MG63 (cell line): ENCODE data around the gene EPHB2. TPM values are rescaled to one million over a fixed set of nuclear protein-coding genes. Genes with fewer than 3 reads are reported as not detected.
"Not testable (repeated sequence)": the region's sequence is repeated elsewhere in the genome, so short reads cannot be mapped to it uniquely, and the experiment has no call there.

ENCODE experiments used
- DNase-seq: peaks from one replicate; pipeline ENCODE4 v3.0.0-alpha.2; 2020
- H3K27me3 ChIP-seq: fragments of 250-450 bp; sonication (Bioruptor Pico); 2 replicates; pipeline ENCODE4 v1.5.1; 2020; ENCODE audit warnings: mild to moderate bottlenecking, moderate library complexity
- H3K36me3 ChIP-seq: fragments of 250-450 bp; sonication (Bioruptor Pico); 2 replicates; pipeline ENCODE4 v1.5.1; 2020; ENCODE audit warnings: mild to moderate bottlenecking, moderate library complexity
- H3K4me3 ChIP-seq: fragments of 250-450 bp; sonication (Bioruptor Pico); 2 replicates; pipeline ENCODE4 v1.5.1; 2020; ENCODE audit warnings: mild to moderate bottlenecking, moderate library complexity
- H3K9me3 ChIP-seq: fragments of 250-450 bp; sonication (Bioruptor Pico); 2 replicates; pipeline ENCODE4 v1.5.1; 2020; ENCODE audit warnings: mild to moderate bottlenecking, moderate library complexity
- total RNA-seq: library from RNA; depleted of rRNA; stranded (reverse); fragments of >200 nt; shearing (Covaris generic); gene quantifications from 2 replicates; pipeline ENCODE4 v1.2.3, GENCODE V29; 2014; ENCODE audit warnings: low replicate concordance

EPHB2 gene
- total RNA-seq, 1 experiment from 2014 or later: 19.6 TPM

- no peak for DNase-seq
- H3K36me3 ChIP-seq: no peaks in the 10 kb centered on the region
- no peaks in the 10 kb centered on the region for H3K9me3 ChIP-seq
- H3K4me3 ChIP-seq: no peak overlapping the region
- H3K27me3 ChIP-seq: no peaks in the 10 kb centered on the region
These were observed 27.1 kb upstream of the EPHB2 start for GRCh38 chr1:22683547-22683946.

GRCh38 chr1:22685591-22686059 lies 25.0 kb upstream of the EPHB2 start:
- Histone ChIP-seq H3K9me3 (no peaks in the 10 kb centered on the region), H3K4me3 (no peak overlapping the region), H3K27me3 (no peaks in the 10 kb centered on the region), H3K36me3 (no peaks in the 10 kb centered on the region)
- no peak for DNase-seq

- no peak for DNase-seq
- H3K36me3 ChIP-seq: no peaks in the 10 kb centered on the region
- no peak overlapping the region for H3K4me3 ChIP-seq
- no peaks in the 10 kb centered on the region for H3K9me3 ChIP-seq
- no peaks in the 10 kb centered on the region for H3K27me3 ChIP-seq
These were observed 23.4 kb upstream of the EPHB2 start for GRCh38 chr1:22687191-22687590.

- no peaks in the 10 kb centered on the region for H3K9me3 ChIP-seq
- no peaks in the 10 kb centered on the region for H3K27me3 ChIP-seq
- no peak overlapping the region for H3K4me3 ChIP-seq
- no peak for DNase-seq
- no peaks in the 10 kb centered on the region for H3K36me3 ChIP-seq
These were observed 22.2 kb upstream of the EPHB2 start for GRCh38 chr1:22688466-22688865.

- Histone ChIP-seq H3K36me3 (no peaks in the 10 kb centered on the region), H3K9me3 (no peaks in the 10 kb centered on the region), H3K4me3 (no peak overlapping the region), H3K27me3 (no peaks in the 10 kb centered on the region)
- DNase-seq: peak; percentile 84
These were observed 21.1 kb upstream of the EPHB2 start for GRCh38 chr1:22689505-22689904.

- no peaks in the 10 kb centered on the region for H3K9me3 ChIP-seq
- H3K27me3 ChIP-seq: no peaks in the 10 kb centered on the region
- H3K36me3 ChIP-seq: no peaks in the 10 kb centered on the region
- H3K4me3 ChIP-seq: no peak overlapping the region
- DNase-seq: no peak
These were observed 19.4 kb upstream of the EPHB2 start for GRCh38 chr1:22691031-22691753.

GRCh38 chr1:22694172-22694571 lies 16.5 kb upstream of the EPHB2 start:
- Histone ChIP-seq H3K4me3 (no peak overlapping the region), H3K36me3 (no peaks in the 10 kb centered on the region), H3K9me3 (no peaks in the 10 kb centered on the region), H3K27me3 (no peaks in the 10 kb centered on the region)
- no peak for DNase-seq

- H3K36me3 ChIP-seq: no peaks in the 10 kb centered on the region
- no peaks in the 10 kb centered on the region for H3K9me3 ChIP-seq
- no peak for DNase-seq
- no peaks in the 10 kb centered on the region for H3K27me3 ChIP-seq
- H3K4me3 ChIP-seq: no peak overlapping the region
These were observed 14.0 kb upstream of the EPHB2 start for GRCh38 chr1:22696610-22697009.

- no peaks in the 10 kb centered on the region for H3K9me3 ChIP-seq
- no peaks in the 10 kb centered on the region for H3K36me3 ChIP-seq
These were observed 12.7 kb upstream of the EPHB2 start for GRCh38 chr1:22697980-22698379.

GRCh38 chr1:22699681-22700520 lies 10.7 kb upstream of the EPHB2 start:
- DNase-seq: no peak
- Histone ChIP-seq H3K4me3 (no peak overlapping the region), H3K9me3 (no peaks in the 10 kb centered on the region), H3K27me3 (no peaks in the 10 kb centered on the region), H3K36me3 (no peaks in the 10 kb centered on the region)

More at GRCh38 chr1:22697980-22698379, 12.7 kb upstream of the EPHB2 start:
- Histone ChIP-seq H3K4me3 (no peak overlapping the region), H3K27me3 (no peaks in the 10 kb centered on the region)
- no peak for DNase-seq

- Histone ChIP-seq H3K27me3 (no peaks in the 10 kb centered on the region), H3K4me3 (no peak overlapping the region), H3K36me3 (no peaks in the 10 kb centered on the region), H3K9me3 (no peaks in the 10 kb centered on the region)
- no peak for DNase-seq
These were observed 8.1 kb upstream of the EPHB2 start for GRCh38 chr1:22702296-22703085.

GRCh38 chr1:22704440-22705067 lies 6.1 kb upstream of the EPHB2 start:
- Histone ChIP-seq H3K4me3 (no peak overlapping the region), H3K27me3 (no peaks in the 10 kb centered on the region), H3K9me3 (no peaks in the 10 kb centered on the region), H3K36me3 (no peaks in the 10 kb centered on the region)
- DNase-seq: peak; percentile 83

GRCh38 chr1:22705586-22705985 lies 5.1 kb upstream of the EPHB2 start:
- no peaks in the 10 kb centered on the region for H3K9me3 ChIP-seq
- H3K4me3 ChIP-seq: no peak overlapping the region
- H3K36me3 ChIP-seq: no peaks in the 10 kb centered on the region
- no peaks in the 10 kb centered on the region for H3K27me3 ChIP-seq
- no peak for DNase-seq

GRCh38 chr1:22706100-22706499 lies 4.5 kb upstream of the EPHB2 start:
- DNase-seq, H3K27me3 ChIP-seq, H3K9me3 ChIP-seq, H3K4me3 ChIP-seq, H3K36me3 ChIP-seq: not testable (repeated sequence)

- Histone ChIP-seq H3K9me3 (no peaks in the 10 kb centered on the region), H3K4me3 (no peak overlapping the region), H3K27me3 (no peaks in the 10 kb centered on the region), H3K36me3 (no peaks in the 10 kb centered on the region)
- no peak for DNase-seq
These were observed 1.9 kb upstream of the EPHB2 start for GRCh38 chr1:22708777-22709176.

GRCh38 chr1:22709227-22709626 lies 1.4 kb upstream of the EPHB2 start:
- no peaks in the 10 kb centered on the region for H3K27me3 ChIP-seq
- H3K36me3 ChIP-seq: no peaks in the 10 kb centered on the region
- H3K4me3 ChIP-seq: no peak overlapping the region
- no peaks in the 10 kb centered on the region for H3K9me3 ChIP-seq
- DNase-seq: no peak
